AG04450 (cell line): Measurements from ENCODE around the gene AGAP2. TPM values are rescaled to one million over a fixed set of nuclear protein-coding genes. Genes with fewer than 3 reads are reported as not detected.

ENCODE experiments used
- CTCF ChIA-PET: fragments of 300-600, 350-600 bp; formaldehyde crosslinking; extraction: SDS; loops from one replicate; lab custom pipeline; 2022; ENCODE audit warnings: antibody characterized with exemption, inconsistent platforms; lab: Charles Lee
- POLR2A ChIA-PET: fragments of 350-600 bp; formaldehyde crosslinking; extraction: SDS; loops from one replicate; lab custom pipeline; 2021; ENCODE audit warnings: antibody characterized with exemption, inconsistent platforms; lab: Yijun Ruan, JAX
- DNase-seq: peaks from one replicate; pipeline ENCODE4 v3.0.0-alpha.2; 2011; ENCODE audit warnings: low read depth, low spot score
- H3K27ac ChIP-seq: one replicate; pipeline ENCODE4 v1.5.1; 2012; ENCODE audit warnings: low read depth, low read length, control low read depth
- H3K27me3 ChIP-seq: one replicate; pipeline ENCODE4 v1.6.0; 2012; ENCODE audit warnings: low read length; ENCODE audit not compliant: control insufficient read depth, insufficient read depth
- H3K4me3 ChIP-seq: 2 replicates; pipeline ENCODE4 v1.5.1; 2011; ENCODE audit warnings: mild to moderate bottlenecking, low read depth, low read length, control low read depth
- H3K9me3 ChIP-seq: 2 replicates; pipeline ENCODE4 v1.5.1; 2012; ENCODE audit warnings: low read length; ENCODE audit not compliant: control insufficient read depth, insufficient read depth
- polyA plus RNA-seq: library from polyadenylated mRNA; depleted of rRNA; stranded (reverse); fragments of >200 nt; gene quantifications from 2 replicates; pipeline ENCODE4 v1.2.3, GENCODE V29; 2011
- TF ChIP-seq, protein P1 (sequence below): IDR thresholded peaks from 2 replicates; pipeline ENCODE4 v1.5.1; 2011; ENCODE audit warnings: low read depth, low read length, control low read depth, inconsistent platforms

Gene AGAP2
- polyA plus RNA-seq, 1 experiment = 0.02 TPM

- H3K27me3 ChIP-seq = peaks cover 40% of the 10 kb centered on the region
- POLR2A ChIA-PET = no interaction called here
- no peak for DNase-seq
- H3K27ac ChIP-seq = no peak overlapping the region
- CTCF ChIA-PET = no interaction called here
- H3K9me3 ChIP-seq = no peaks in the 10 kb centered on the region; the same call in 1 of the 2 replicates
- TF ChIP-seq, protein P1, sequence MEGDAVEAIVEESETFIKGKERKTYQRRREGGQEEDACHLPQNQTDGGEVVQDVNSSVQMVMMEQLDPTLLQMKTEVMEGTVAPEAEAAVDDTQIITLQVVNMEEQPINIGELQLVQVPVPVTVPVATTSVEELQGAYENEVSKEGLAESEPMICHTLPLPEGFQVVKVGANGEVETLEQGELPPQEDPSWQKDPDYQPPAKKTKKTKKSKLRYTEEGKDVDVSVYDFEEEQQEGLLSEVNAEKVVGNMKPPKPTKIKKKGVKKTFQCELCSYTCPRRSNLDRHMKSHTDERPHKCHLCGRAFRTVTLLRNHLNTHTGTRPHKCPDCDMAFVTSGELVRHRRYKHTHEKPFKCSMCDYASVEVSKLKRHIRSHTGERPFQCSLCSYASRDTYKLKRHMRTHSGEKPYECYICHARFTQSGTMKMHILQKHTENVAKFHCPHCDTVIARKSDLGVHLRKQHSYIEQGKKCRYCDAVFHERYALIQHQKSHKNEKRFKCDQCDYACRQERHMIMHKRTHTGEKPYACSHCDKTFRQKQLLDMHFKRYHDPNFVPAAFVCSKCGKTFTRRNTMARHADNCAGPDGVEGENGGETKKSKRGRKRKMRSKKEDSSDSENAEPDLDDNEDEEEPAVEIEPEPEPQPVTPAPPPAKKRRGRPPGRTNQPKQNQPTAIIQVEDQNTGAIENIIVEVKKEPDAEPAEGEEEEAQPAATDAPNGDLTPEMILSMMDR = no peak
- H3K4me3 ChIP-seq = no peak overlapping the region
These were observed 23.9 kb upstream of the AGAP2 start for GRCh38 chr12:57762463-57762862.

- ChIA-PET CTCF (no interaction called here), POLR2A (interaction anchor here (0.9 kb wide), 1 partner anchor 11 kb away, joined by 3 read pairs; no protein-coding TSS in a partner anchor)
- Histone ChIP-seq H3K27ac (no peak overlapping the region), H3K9me3 (no peaks in the 10 kb centered on the region; the same call in 1 of the 2 replicates), H3K4me3 (no peak overlapping the region), H3K27me3 (peaks cover 39% of the 10 kb centered on the region)
- DNase-seq = no peak
- TF ChIP-seq, protein P1 = no peak
These were observed 23.0 kb upstream of the AGAP2 start for GRCh38 chr12:57761391-57761998.

DNA sequence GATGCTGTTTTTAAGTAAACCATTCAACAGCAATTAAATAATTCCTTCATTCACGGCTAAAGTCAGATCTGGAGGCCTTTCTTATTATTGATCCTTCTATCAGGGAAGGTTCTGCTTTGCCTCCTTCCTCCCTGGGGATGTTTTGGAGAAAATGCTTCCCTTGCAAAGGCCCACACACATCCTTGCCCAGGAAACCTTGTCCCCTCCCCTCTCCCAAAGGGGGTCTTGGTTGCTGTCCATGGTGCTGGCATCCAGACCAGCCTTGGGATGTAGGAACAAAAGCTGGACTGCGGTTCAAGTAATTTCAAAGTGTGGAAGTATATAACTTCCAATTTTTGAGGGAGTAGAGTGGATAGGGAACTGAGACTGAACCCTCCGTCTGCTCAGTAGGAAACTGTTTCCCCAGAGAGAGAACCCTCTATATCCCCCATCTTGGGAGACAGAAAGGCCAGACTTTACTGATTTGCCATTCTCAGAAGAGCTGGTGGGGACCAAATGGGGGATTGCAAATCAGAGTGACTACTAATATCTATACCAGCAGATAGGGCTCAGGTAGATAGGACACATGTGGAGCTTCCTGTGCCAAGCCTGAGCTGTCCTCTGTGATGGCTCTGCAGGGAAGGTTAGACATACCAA is 21.9 kb upstream of the AGAP2 start:
- no peak for DNase-seq
- Histone ChIP-seq H3K27me3 (peaks cover 31% of the 10 kb centered on the region), H3K9me3 (no peaks in the 10 kb centered on the region; the same call in 1 of the 2 replicates), H3K27ac (no peak overlapping the region), H3K4me3 (no peak overlapping the region)
- ChIA-PET POLR2A (no interaction called here), CTCF (no interaction called here)
- TF ChIP-seq, protein P1 = no peak

DNA sequence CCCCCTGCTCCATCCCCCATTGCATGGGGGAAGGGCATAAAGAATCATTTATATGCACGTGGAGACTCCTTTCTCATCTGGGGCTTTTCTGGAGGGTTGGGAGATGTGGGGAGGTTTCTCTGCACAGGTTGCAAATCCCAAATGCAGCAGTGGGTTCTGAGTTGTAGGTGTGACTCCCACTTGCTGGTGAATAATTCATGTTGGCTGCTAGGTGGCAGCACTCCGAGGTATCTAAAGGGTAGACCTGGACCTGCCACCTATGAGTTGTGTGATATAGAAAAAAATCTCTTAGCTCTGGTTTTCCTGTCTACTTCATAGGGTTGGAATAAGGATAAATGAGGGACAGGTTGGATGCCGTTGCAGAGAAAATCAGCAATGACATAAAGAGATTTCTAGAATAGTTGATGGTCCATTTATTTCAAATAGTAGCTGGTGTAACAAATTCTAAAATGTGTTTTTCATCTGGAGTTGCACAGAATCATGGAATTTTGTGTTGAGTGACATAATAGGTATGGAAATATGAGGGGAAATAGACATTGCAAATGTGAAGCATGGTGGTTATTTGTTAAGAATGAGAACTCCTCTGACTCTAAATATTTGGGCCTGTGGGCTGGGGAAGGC is 20.9 kb upstream of the AGAP2 start:
- peaks cover 21% of the 10 kb centered on the region for H3K27me3 ChIP-seq
- ChIA-PET POLR2A (no interaction called here), CTCF (interaction anchor here (1.0 to 1.4 kb wide), 2 partner anchors 22 to 146 kb away, joined by 3 to 4 read pairs; no protein-coding TSS in a partner anchor)
- H3K4me3 ChIP-seq = no peak overlapping the region
- no peak for DNase-seq
- H3K27ac ChIP-seq = no peak overlapping the region
- no peaks in the 10 kb centered on the region; the same call in 1 of the 2 replicates for H3K9me3 ChIP-seq
- TF ChIP-seq, protein P1 = peak; percentile 48
